SK-N-MC (cell line): Measurements from ENCODE around the gene BHLHA15.

Experiments
- EZH2 ChIP-seq: fragments of 200-600 bp; sonication (generic); IDR thresholded peaks from one replicate; pipeline ENCODE4 v1.6.1; 2017; ENCODE audit warnings: antibody characterized with exemption
- FOXP2 ChIP-seq: optimal IDR thresholded peaks from 2 replicates; pipeline ENCODE3; 2011; ENCODE audit warnings: mild to moderate bottlenecking, moderate library complexity; ENCODE audit not compliant: insufficient read depth; ENCODE audit errors: extremely low read length, control extremely low read depth
- POLR2AphosphoS5 ChIP-seq: IDR thresholded peaks from 2 replicates; pipeline ENCODE4 v1.6.1; 2012; ENCODE audit warnings: mild to moderate bottlenecking, low read depth, low read length, borderline replicate concordance

- TF ChIP-seq EZH2, result no peak
- no peak for TF ChIP-seq POLR2AphosphoS5
- no peak for TF ChIP-seq FOXP2
Measured at GRCh38 chr7:98192781-98193457, 18.3 kb upstream of the BHLHA15 start.
